Stimulated activated CD4-positive, alpha-beta T cell treated with anti-CD3 and anti-CD28 coated beads, Interleukin-2, amount 100 ng/mL, for 4 hours (primary cell): Measurements from ENCODE around the gene COPS4.

Source experiments
- DNase-seq: peaks from one replicate; pipeline ENCODE4 v3.0.0-alpha.2; 2020; ENCODE audit warnings: low read depth

COPS4 gene

DNA sequence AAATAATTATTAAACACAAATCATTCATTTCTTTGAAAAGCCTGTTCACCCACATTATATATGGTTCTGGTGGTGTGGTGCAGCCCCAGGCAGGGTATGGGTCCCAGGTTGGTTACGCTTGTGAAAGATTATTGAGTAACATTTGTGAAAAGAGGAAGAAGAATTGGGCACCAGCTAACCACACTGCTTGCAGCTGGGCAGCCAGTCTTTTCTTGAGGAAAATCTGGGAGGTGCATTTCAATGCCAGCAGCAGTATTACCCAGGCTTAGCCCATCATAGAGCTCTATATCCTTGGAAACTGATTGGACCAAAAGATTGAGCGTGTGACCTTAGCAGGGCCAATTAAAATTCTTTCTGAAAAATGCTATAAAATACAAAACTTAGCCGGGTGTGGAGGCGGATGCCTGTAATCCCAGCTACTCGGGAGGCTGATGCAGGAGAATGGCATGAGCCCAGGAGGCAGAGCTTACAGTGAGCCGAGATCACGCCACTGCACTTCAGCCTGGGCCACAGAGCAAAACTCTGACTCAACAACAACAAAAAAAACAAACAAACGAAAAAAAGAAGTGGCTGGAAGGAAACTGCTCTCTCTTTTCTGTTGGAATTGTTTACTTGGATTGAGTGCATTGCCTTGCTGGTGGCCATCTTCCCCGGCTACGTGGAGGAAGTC, 89.3 kb downstream of the COPS4 start:
- no peak for DNase-seq
